IMR-90 (cell line): Measurements from ENCODE around the gene UCP3. TPM values are rescaled to one million over a fixed set of nuclear protein-coding genes. Genes with fewer than 3 reads are reported as not detected.

Experiments
- ATAC-seq: fragments of 200-7000 bp; cut with Tn5 transposase; 2 replicates; pipeline ENCODE4 v1.9.1; 2020; ENCODE audit warnings: low read depth, mild to moderate bottlenecking, moderate library complexity
- BruUV-seq: library from RNA; stranded (reverse); fragments of 400-500 nt; replicated peaks from 2 replicates; lab custom pipeline; 2021; lab: Mats Ljungman, UMichigan
- CTCF ChIA-PET: fragments of 300-600 bp; formaldehyde crosslinking; extraction: SDS; loops from one replicate; lab custom pipeline; 2021; ENCODE audit warnings: antibody characterized with exemption; lab: Yijun Ruan, JAX
- POLR2A ChIA-PET: fragments of 300-600 bp; sonication (Branson Sonifier 250); formaldehyde crosslinking; loops from one replicate; lab custom pipeline; 2022; ENCODE audit warnings: antibody characterized with exemption; ENCODE audit not compliant: unreplicated experiment; lab: Charles Lee
- DNase-seq: peaks from one replicate; pipeline ENCODE4 v3.0.0; 2013
- H2AFZ ChIP-seq: replicated peaks from 2 replicates; pipeline ENCODE3; 2013; ENCODE audit warnings: low read length, mild to moderate bottlenecking; ENCODE audit not compliant: poor library complexity
- H2AK5ac ChIP-seq: 2 replicates; pipeline ENCODE4 v1.6.1; 2013; ENCODE audit warnings: low read depth, low read length, inconsistent platforms
- H2AK9ac ChIP-seq: replicated peaks from 2 replicates; pipeline ENCODE3; 2013; ENCODE audit warnings: mild to moderate bottlenecking, low read depth, low read length, moderate library complexity; ENCODE audit not compliant: poor library complexity
- H2BK120ac ChIP-seq: 2 replicates; pipeline ENCODE4 v1.6.1; 2013; ENCODE audit warnings: low read depth, low read length, inconsistent platforms
- H2BK15ac ChIP-seq: 3 replicates; pipeline ENCODE4 v1.6.1; 2013; ENCODE audit warnings: low read depth, low read length, inconsistent platforms
- H2BK20ac ChIP-seq: 2 replicates; pipeline ENCODE4 v1.6.1; 2013; ENCODE audit warnings: low read depth, mild to moderate bottlenecking, inconsistent platforms, low read length, moderate library complexity
- H2BK5ac ChIP-seq: 2 replicates; pipeline ENCODE4 v1.6.1; 2013; ENCODE audit warnings: mild to moderate bottlenecking, low read depth, low read length, inconsistent platforms; ENCODE audit not compliant: poor library complexity, severe bottlenecking
- H3K14ac ChIP-seq: replicated peaks from 2 replicates; pipeline ENCODE4 v1.6.1; 2013; ENCODE audit warnings: low read depth, low read length, inconsistent platforms
- H3K18ac ChIP-seq: 2 replicates; pipeline ENCODE4 v1.6.1; 2013; ENCODE audit warnings: low read depth, low read length, control low read depth
- H3K23ac ChIP-seq: 2 replicates; pipeline ENCODE4 v1.6.1; 2013; ENCODE audit warnings: low read depth, low read length, inconsistent platforms
- H3K27ac ChIP-seq: 2 replicates; pipeline ENCODE4 v1.5.1; 2013; ENCODE audit warnings: mild to moderate bottlenecking, control low read depth, low read length; ENCODE audit not compliant: insufficient read depth
- H3K27me3 ChIP-seq: 2 replicates; pipeline ENCODE4 v1.6.1; 2013; ENCODE audit warnings: low read length; ENCODE audit not compliant: control insufficient read depth, insufficient read depth
- H3K36me3 ChIP-seq: 2 replicates; pipeline ENCODE4 v1.6.1; 2013; ENCODE audit warnings: low read length, mixed read lengths; ENCODE audit not compliant: control insufficient read depth, insufficient read depth
- H3K4ac ChIP-seq: 2 replicates; pipeline ENCODE4 v1.6.1; 2013; ENCODE audit warnings: low read depth, low read length, inconsistent platforms
- H3K4me1 ChIP-seq: 2 replicates; pipeline ENCODE4 v1.6.1; 2013; ENCODE audit warnings: low read length, mixed read lengths; ENCODE audit not compliant: control insufficient read depth, insufficient read depth
- H3K4me2 ChIP-seq: 2 replicates; pipeline ENCODE4 v1.6.1; 2013; ENCODE audit warnings: low read depth, mild to moderate bottlenecking, control low read depth, low read length, moderate library complexity
- H3K4me3 ChIP-seq: 2 replicates; pipeline ENCODE4 v1.5.1; 2013; ENCODE audit warnings: low read depth, mild to moderate bottlenecking, control low read depth, low read length, moderate library complexity; ENCODE audit not compliant: insufficient read depth
- H3K56ac ChIP-seq: 2 replicates; pipeline ENCODE4 v1.6.1; 2013; ENCODE audit warnings: low read length, inconsistent platforms; ENCODE audit not compliant: insufficient read depth; ENCODE audit errors: extremely low read depth
- H3K79me1 ChIP-seq, 2 experiments: 2 replicates each; pipeline ENCODE4 v1.6.1; 2013; ENCODE audit warnings: low read length in 2 of 2, inconsistent platforms in 1 of 2, low read depth in 1 of 2
- H3K9ac ChIP-seq: 2 replicates; pipeline ENCODE4 v1.6.1; 2013; ENCODE audit warnings: low read depth, low read length, control low read depth
- H3K9me1 ChIP-seq: 2 replicates; pipeline ENCODE4 v1.6.1; 2013; ENCODE audit warnings: low read length, inconsistent platforms; ENCODE audit not compliant: insufficient read depth
- H3K9me3 ChIP-seq: 2 replicates; pipeline ENCODE4 v1.6.1; 2013; ENCODE audit warnings: low read length; ENCODE audit not compliant: control insufficient read depth, insufficient read depth
- H4K20me1 ChIP-seq: 2 replicates; pipeline ENCODE4 v1.6.1; 2013; ENCODE audit warnings: low read length, inconsistent platforms; ENCODE audit not compliant: insufficient read depth
- H4K5ac ChIP-seq: 2 replicates; pipeline ENCODE4 v1.6.1; 2013; ENCODE audit warnings: mild to moderate bottlenecking, low read depth, low read length, control low read depth
- H4K8ac ChIP-seq, 2 experiments: 2 replicates each; pipeline ENCODE4 v1.6.1; 2013; ENCODE audit warnings: low read depth in 2 of 2, low read length in 2 of 2, control low read depth in 1 of 2, inconsistent platforms in 1 of 2
- H4K91ac ChIP-seq: 2 replicates; pipeline ENCODE4 v1.6.1; 2013; ENCODE audit warnings: low read depth, low read length, inconsistent platforms; ENCODE audit not compliant: insufficient read depth
- MXI1 ChIP-seq: IDR thresholded peaks from 2 replicates; pipeline ENCODE4 v1.6.1; 2012; ENCODE audit warnings: low read depth, mild to moderate bottlenecking, low read length, moderate library complexity, borderline replicate concordance
- whole genome bisulfite sequencing, 2 experiments: methylation state at CpG; one replicate each; pipeline versions ENCODE4 v1.1.5 to v1.1.7; 2013; ENCODE audit warnings: missing lambda C conversion rate in 2 of 2; ENCODE audit not compliant: insufficient read length in 1 of 2; ENCODE audit errors: extremely low coverage in 2 of 2; 5-methylcytosine and 5-hydroxymethylcytosine counted together
- dilution Hi-C: fragments of 300-500 bp; cut with HindIII; formaldehyde crosslinking; loops from one replicate; pipeline ENCODE4 v1.14.3; 2018; ENCODE audit warnings: low sequenced_read_pairs; ENCODE audit not compliant: unreplicated experiment
- in situ Hi-C: fragments of 300-500 bp; cut with MboI; formaldehyde crosslinking; loops from 3 replicates; pipeline ENCODE4 v1.14.3; 2019; ENCODE audit warnings: low sequenced_read_pairs, inconsistent platforms, mixed read lengths
- intact Hi-C: fragments of 100-400 bp; cut with micrococcal nuclease; formaldehyde crosslinking; loops from 2 replicates; pipeline ENCODE4 v1.10.0; 2022
- polyA plus RNA-seq, 3 experiments: library from polyadenylated mRNA; depleted of rRNA; stranded (reverse); fragments of >200 nt; gene quantifications; 2 replicates each; pipeline ENCODE4 v1.2.3, GENCODE V29; 2012; ENCODE audit warnings: low replicate concordance in 1 of 3
- total RNA-seq: library from RNA; depleted of rRNA; stranded (reverse); fragments of >200 nt; gene quantifications from 2 replicates; pipeline ENCODE4 v1.2.3, GENCODE V29; 2012

The UCP3 gene
- total and polyA plus RNA-seq, 2 of the 4 experiments (the other 2 are of a cell fraction) = under 0.01 to 0.80 TPM

DNA sequence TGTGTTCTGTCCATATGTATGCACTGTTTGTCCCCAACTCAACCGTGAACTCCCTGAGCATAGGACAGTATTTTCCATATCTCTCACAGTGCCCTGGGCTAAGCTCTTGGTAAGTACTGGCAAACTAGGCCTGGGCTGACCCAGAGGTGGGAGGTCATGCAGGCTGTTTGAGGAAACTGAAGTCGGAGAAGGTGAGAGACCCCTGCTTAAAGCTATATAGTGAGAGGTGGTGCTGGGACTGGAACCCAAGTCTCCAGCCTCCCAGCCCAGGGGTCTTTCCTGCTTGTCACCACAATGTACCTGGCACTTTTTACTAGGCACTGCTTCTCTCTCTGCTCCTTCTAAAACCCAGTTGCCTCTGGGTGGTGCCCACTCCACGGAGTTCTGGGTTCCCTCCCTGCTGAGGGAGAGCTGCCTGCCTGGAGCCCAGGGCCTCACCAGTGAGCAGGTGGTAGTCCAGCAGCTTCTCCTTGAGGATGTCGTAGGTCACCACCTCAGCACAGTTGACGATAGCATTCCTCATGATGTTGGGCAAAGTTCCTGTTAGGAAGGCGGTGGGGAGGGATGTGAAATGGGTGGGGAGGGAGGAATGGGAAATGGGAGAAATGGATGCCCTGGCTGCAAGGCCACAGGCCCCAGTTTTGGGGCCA lies 4.7 kb downstream of the UCP3 start:
- no peaks in the 10 kb centered on the region for H3K4me1 ChIP-seq
- WGBS, 2 experiments = 40% methylated on average over 1 of the region's 6 CpGs; no CpG with 5 or more reads in 1 of the 2 experiments
- no peak overlapping the region for H4K5ac ChIP-seq
- no peaks in the 10 kb centered on the region for H3K9me3 ChIP-seq
- no peak overlapping the region for H3K4me2 ChIP-seq
- H2BK5ac ChIP-seq = no peak overlapping the region
- no peak overlapping the region for H3K56ac ChIP-seq
- no peak overlapping the region for H2BK20ac ChIP-seq
- dilution Hi-C loops = no loop called here
- intact Hi-C loops = no loop called here
- H2BK120ac ChIP-seq = no peak overlapping the region
- POLR2A ChIA-PET = no interaction called here
- no peak overlapping the region for H2AFZ ChIP-seq
- H3K36me3 ChIP-seq = peaks cover 3% of the 10 kb centered on the region
- no peak overlapping the region for H4K91ac ChIP-seq
- H3K4ac ChIP-seq = no peak overlapping the region
- no peak overlapping the region for H3K27ac ChIP-seq
- H4K20me1 ChIP-seq = no peaks in the 10 kb centered on the region
- no peak for DNase-seq
- H3K14ac ChIP-seq = no peak overlapping the region
- H3K23ac ChIP-seq = no peak overlapping the region
- CTCF ChIA-PET = no interaction called here
- H4K8ac ChIP-seq = no peak overlapping the region
- H3K18ac ChIP-seq = no peak overlapping the region
- no peak for TF ChIP-seq MXI1
- H2AK9ac ChIP-seq = no peak overlapping the region
- H3K27me3 ChIP-seq = no peaks in the 10 kb centered on the region
- in situ Hi-C loops = no loop called here
- no peaks in the 10 kb centered on the region for H3K79me1 ChIP-seq
- H2BK15ac ChIP-seq = no peak overlapping the region
- no TSS peak for BruUV-seq
- no peak overlapping the region for H2AK5ac ChIP-seq
- no peak overlapping the region for H3K4me3 ChIP-seq
- no peak for ATAC-seq
- no peak overlapping the region for H3K9ac ChIP-seq
- 0 out of 2 replicates have a peak, but pooled peaks cover 4% of the 10 kb centered on the region for H3K9me1 ChIP-seq
